Activated T-helper 2 cell treated with anti-CD3 and anti-CD28 coated beads, Interferon-gamma antibody, Interleukin-2, Interleukin-4, amounts not matched to agents 10 μg/mL and 5 μg/mL and 100 μg/mL, durations not matched to agents 14 hours and 24 hours and 36 hours (primary cell): ENCODE results near the gene ATP2B1. TPM values are rescaled to one million over a fixed set of nuclear protein-coding genes. Genes with fewer than 3 reads are reported as not detected.

ENCODE experiments used
- DNase-seq: peaks from one replicate; pipeline ENCODE4 v3.0.0; 2021; ENCODE audit warnings: low spot score
- H3K27ac Mint-ChIP-seq: one replicate; pipeline ENCODE4 v1.8.0; 2021; ENCODE audit warnings: mixed read lengths
- H3K27me3 Mint-ChIP-seq: one replicate; pipeline ENCODE4 v1.8.0; 2021; ENCODE audit warnings: low read depth, mixed read lengths
- H3K36me3 Mint-ChIP-seq: one replicate; pipeline ENCODE4 v1.8.0; 2021; ENCODE audit warnings: low read depth, mixed read lengths
- H3K4me1 Mint-ChIP-seq: one replicate; pipeline ENCODE4 v1.8.0; 2021; ENCODE audit warnings: low read depth, mixed read lengths
- H3K4me3 Mint-ChIP-seq: one replicate; pipeline ENCODE4 v1.8.0; 2021; ENCODE audit warnings: low read depth, mild to moderate bottlenecking, moderate library complexity, mixed read lengths
- H3K9me3 Mint-ChIP-seq: one replicate; pipeline ENCODE4 v1.8.0; 2021; ENCODE audit warnings: mixed read lengths
- intact Hi-C: fragments of 100-400 bp; cut with micrococcal nuclease; formaldehyde crosslinking; loops from one replicate; pipeline ENCODE4 v1.15.1; 2023
- total RNA-seq: library from RNA; stranded (reverse); gene quantifications from 2 replicates; pipeline ENCODE4 v1.2.3, GENCODE V29; 2022

Gene ATP2B1
- total RNA-seq, 1 donor from 2014 or later, result 21.0 TPM

DNA sequence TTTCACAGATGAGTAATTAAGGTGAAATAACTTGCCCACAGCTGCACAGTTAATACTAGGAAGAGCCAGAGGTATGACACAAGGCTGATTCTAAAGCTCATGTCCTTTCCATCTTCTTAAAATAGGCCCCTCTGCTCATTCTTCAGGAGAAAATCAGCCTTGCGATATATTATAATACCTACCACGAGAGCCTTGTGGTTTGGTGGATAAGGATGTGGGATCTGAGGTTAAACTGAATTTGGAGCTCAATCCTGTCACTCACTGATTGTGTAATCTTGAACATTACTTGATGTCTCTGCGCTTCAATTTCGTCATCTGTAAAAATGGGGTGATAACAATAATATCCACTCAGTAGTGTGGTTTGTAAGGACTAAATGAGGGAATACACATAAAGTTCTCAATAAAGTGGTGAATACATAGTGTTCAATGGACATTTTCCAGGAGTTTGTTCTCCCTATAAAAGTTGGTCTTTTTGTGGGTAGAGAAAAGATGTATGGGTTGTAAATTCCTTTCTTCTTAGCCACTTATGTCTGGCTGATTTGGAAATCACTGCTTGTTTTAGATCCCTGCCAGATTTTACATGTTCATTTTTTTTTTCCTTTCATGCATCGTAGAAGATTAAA lies 25.1 kb upstream of the ATP2B1 start:
- Mint-ChIP-seq H3K27ac (no peak overlapping the region), H3K4me3 (no peak overlapping the region), H3K27me3 (no peaks in the 10 kb centered on the region), H3K4me1 (peaks cover 7% of the 10 kb centered on the region), H3K9me3 (peaks cover 28% of the 10 kb centered on the region), H3K36me3 (peaks cover 16% of the 10 kb centered on the region)
- intact Hi-C loops, result no loop called here
- DNase-seq, result no peak

DNA sequence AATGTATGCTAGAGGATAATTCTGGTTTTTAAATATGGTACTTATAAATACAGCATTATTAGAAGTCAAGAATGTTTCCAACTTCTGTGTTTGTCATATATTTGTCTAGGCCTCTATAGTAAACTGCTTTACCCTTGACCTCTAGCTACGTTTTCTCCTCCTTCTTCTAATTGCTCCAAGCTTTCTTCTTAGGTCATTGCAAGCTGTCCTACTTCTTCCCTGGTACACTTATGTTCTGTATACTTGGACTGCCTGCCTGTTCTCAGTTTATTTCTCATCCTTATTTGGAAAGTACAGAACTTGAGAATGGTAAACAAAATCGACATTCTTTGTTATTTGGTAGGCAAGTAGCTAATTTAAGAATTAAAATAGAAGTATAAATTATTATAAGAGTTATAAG lies 23.9 kb upstream of the ATP2B1 start:
- peaks cover 16% of the 10 kb centered on the region for H3K36me3 Mint-ChIP-seq
- no peak overlapping the region for H3K4me3 Mint-ChIP-seq
- no peak overlapping the region for H3K27ac Mint-ChIP-seq
- intact Hi-C loops, result no loop called here
- DNase-seq, result no peak
- no peaks in the 10 kb centered on the region for H3K27me3 Mint-ChIP-seq
- peaks cover 7% of the 10 kb centered on the region for H3K4me1 Mint-ChIP-seq
- peaks cover 18% of the 10 kb centered on the region for H3K9me3 Mint-ChIP-seq

DNA sequence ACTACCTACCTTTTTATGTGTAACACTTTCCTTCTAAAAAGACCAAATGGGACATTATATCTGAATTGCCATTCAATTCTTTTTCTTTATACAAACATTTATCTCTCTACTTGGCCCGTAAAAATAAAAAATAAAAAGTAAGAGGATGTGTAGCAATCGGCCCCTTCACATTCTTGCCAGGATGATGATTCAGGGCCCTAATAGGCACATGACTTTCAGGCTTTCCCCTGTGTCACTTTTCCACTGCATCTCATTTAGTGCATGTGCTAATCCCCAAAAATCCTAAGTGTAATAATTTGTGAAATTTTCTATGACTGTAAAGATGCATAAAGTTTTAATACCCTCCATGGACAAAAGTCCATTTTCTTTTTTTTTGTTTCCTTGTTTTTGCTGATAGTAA lies 23.0 kb upstream of the ATP2B1 start:
- Mint-ChIP-seq H3K4me1 (peaks cover 9% of the 10 kb centered on the region), H3K27me3 (no peaks in the 10 kb centered on the region), H3K27ac (no peak overlapping the region), H3K36me3 (peaks cover 16% of the 10 kb centered on the region), H3K9me3 (peaks cover 17% of the 10 kb centered on the region), H3K4me3 (no peak overlapping the region)
- intact Hi-C loops, result no loop called here
- no peak for DNase-seq

DNA sequence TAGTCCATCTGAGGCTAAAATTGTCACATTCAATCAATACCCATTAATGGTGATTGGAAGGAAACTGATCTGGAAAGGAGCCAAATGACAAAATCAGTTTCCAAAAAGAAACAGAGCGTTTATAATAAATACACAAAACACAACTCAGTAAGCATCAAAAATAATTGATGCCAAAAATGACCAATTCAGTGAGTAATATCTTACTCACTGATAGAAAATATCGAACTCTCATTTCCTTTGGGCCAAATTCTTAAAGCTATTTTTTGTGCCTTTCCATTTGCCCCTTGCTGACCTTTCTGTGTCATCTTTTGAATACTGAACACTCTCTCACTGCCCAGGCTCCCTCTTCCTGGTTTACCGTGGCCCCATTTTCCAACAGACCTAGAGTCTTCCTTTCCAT lies 22.5 kb upstream of the ATP2B1 start:
- intact Hi-C loops, result no loop called here
- Mint-ChIP-seq H3K4me1 (peaks cover 9% of the 10 kb centered on the region), H3K4me3 (no peak overlapping the region), H3K9me3 (peaks cover 14% of the 10 kb centered on the region), H3K36me3 (peaks cover 15% of the 10 kb centered on the region), H3K27ac (no peak overlapping the region), H3K27me3 (no peaks in the 10 kb centered on the region)
- no peak for DNase-seq

DNA sequence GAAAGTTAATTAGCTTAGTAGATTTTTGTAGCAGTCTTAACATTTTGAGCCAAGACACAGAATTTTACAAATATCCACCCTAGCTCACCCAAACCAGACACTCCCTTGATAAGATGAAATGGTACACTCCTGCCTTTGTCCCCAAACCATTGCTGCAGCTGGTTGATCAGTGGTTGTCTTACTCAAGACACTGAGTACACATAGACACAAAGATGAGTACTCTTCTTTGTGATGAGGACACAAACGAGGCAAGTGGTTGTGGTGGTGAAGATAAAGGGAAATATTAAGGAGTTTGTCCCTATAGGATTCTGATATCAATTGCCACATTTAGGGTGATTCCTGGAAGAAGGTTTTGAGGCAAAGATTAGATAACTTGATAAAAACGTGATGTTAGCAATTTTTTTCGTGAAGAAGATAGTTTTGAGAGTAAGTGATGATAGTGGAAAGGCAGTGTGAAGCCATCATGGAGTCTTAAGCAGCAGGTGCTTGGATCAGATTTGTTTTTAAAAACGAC lies 21.4 kb upstream of the ATP2B1 start:
- no peak overlapping the region for H3K4me3 Mint-ChIP-seq
- H3K27me3 Mint-ChIP-seq, result no peaks in the 10 kb centered on the region
- DNase-seq, result no peak
- peaks cover 4% of the 10 kb centered on the region for H3K9me3 Mint-ChIP-seq
- intact Hi-C loops, result no loop called here
- H3K36me3 Mint-ChIP-seq, result peaks cover 8% of the 10 kb centered on the region
- H3K27ac Mint-ChIP-seq, result no peak overlapping the region
- H3K4me1 Mint-ChIP-seq, result peaks cover 9% of the 10 kb centered on the region

DNA sequence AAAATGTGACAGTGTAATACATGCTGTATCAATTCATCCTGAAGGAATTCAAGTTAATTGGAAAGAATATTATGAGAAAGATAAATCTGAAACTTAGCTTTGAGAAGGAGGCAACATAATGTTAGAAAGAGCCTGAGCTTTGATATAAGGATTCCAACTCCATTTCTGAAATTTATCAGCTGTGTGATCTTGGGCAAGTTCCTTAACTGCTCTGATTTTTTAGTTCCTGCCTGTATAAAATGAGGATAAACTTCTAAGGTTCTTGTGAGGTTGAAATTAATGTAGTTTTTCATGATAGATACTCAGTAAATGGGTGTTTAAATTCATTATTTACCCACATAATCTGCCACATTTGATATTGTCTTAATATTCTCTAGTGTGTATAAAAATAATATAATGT lies 14.6 kb upstream of the ATP2B1 start:
- H3K4me1 Mint-ChIP-seq, result peaks cover 3% of the 10 kb centered on the region
- H3K27me3 Mint-ChIP-seq, result peaks cover 4% of the 10 kb centered on the region
- intact Hi-C loops, result no loop called here
- H3K27ac Mint-ChIP-seq, result no peak overlapping the region
- H3K9me3 Mint-ChIP-seq, result no peaks in the 10 kb centered on the region
- no peak overlapping the region for H3K4me3 Mint-ChIP-seq
- no peaks in the 10 kb centered on the region for H3K36me3 Mint-ChIP-seq
- DNase-seq, result no peak

DNA sequence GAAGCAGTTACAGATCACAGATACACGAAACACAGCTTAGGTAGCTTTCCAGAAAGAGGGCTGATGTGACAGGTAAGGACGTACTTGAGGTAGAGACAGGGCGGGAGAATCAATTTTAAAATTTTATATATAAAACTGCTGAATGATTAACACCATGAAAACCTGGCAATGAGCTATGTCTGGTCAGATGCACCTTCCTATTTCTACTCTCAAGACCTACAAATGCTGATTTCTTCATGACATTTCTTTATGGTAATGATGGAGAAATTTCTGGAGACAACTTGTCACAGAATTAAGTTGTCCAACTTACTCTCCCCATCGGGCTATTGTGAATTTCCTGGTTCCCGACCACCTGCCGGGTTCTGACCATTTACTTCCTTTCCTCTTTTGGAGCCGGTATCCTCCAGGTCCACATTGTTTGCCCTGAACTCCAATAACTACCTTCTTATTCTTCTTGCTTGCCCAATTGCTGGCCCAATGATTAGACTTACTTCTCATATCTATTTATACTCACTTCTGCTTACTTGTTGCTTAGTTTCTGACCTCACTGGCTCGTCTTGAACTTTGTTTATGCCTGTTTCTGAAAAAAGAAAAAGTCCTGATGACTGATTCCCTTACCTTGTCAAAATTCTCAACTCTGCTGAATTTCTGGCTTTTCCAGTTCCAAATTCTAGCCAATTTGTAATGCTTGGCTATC lies 12.8 kb upstream of the ATP2B1 start:
- peaks cover 4% of the 10 kb centered on the region for H3K27me3 Mint-ChIP-seq
- H3K4me1 Mint-ChIP-seq, result no peaks in the 10 kb centered on the region
- H3K36me3 Mint-ChIP-seq, result peaks cover 5% of the 10 kb centered on the region
- DNase-seq, result no peak
- intact Hi-C loops, result no loop called here
- H3K9me3 Mint-ChIP-seq, result peaks cover 10% of the 10 kb centered on the region
- H3K27ac Mint-ChIP-seq, result no peak overlapping the region
- no peak overlapping the region for H3K4me3 Mint-ChIP-seq

DNA sequence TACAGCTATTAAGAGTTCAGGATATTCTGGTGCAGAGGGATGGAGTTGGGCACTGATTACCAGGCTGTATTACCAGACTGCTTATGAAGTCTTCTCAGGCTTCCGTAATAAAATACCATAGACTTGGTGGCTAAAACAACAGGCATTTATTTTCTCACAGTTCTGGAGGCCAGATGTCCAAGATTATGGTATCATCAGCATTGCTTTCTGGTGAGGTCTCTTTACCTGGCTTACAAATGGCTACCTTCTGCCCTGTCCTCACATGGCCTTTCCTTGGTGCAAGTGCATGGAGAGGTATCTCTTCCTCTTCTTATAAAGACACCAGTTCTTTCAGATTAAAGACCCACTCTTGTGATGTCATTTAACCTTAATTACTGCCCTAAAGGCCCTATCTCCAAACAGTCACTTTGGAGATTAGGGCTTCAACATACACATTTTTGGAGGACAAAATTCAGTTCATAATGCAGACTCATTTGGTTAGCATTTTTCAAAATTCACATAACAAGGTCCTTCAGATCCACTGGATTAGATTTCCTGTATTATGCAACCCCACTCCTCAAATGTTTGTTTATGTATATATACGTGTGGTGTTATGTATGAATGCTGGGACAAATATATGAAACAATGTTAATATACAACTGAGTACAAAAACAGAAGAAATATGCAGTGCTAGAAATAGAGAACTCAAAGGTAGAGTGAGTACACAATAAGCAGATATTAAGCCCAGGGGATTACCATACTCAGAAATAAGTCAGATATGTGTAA lies 9.3 kb upstream of the ATP2B1 start:
- H3K36me3 Mint-ChIP-seq, result peaks cover 5% of the 10 kb centered on the region
- no peak for DNase-seq
- H3K27ac Mint-ChIP-seq, result no peak overlapping the region
- intact Hi-C loops, result no loop called here
- peaks cover 14% of the 10 kb centered on the region for H3K27me3 Mint-ChIP-seq
- H3K4me1 Mint-ChIP-seq, result no peaks in the 10 kb centered on the region
- H3K4me3 Mint-ChIP-seq, result no peak overlapping the region
- H3K9me3 Mint-ChIP-seq, result peaks cover 22% of the 10 kb centered on the region

DNA sequence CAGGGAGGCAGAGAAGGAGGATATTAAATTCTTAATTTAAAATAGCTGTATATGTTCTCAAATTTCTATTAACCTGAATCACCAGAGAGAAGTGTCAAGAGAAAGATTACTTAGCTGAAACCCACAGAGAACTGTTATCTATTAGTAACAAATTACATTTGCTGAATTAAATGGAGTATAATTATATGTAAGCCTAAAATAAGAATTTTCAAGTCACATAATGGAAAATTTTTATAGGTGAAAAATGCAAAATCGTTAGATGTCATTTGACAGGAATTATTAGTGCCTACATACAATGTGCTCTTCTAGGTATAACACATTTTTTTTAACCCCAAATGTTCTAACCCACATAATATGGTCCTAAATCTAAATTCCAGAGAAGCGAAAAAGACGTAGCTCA lies 4.1 kb upstream of the ATP2B1 start:
- Mint-ChIP-seq H3K36me3 (peaks cover 5% of the 10 kb centered on the region), H3K27me3 (peaks cover 36% of the 10 kb centered on the region), H3K4me3 (no peak overlapping the region), H3K27ac (no peak overlapping the region), H3K4me1 (peaks cover 10% of the 10 kb centered on the region), H3K9me3 (peaks cover 22% of the 10 kb centered on the region)
- intact Hi-C loops, result no loop called here
- DNase-seq, result no peak

DNA sequence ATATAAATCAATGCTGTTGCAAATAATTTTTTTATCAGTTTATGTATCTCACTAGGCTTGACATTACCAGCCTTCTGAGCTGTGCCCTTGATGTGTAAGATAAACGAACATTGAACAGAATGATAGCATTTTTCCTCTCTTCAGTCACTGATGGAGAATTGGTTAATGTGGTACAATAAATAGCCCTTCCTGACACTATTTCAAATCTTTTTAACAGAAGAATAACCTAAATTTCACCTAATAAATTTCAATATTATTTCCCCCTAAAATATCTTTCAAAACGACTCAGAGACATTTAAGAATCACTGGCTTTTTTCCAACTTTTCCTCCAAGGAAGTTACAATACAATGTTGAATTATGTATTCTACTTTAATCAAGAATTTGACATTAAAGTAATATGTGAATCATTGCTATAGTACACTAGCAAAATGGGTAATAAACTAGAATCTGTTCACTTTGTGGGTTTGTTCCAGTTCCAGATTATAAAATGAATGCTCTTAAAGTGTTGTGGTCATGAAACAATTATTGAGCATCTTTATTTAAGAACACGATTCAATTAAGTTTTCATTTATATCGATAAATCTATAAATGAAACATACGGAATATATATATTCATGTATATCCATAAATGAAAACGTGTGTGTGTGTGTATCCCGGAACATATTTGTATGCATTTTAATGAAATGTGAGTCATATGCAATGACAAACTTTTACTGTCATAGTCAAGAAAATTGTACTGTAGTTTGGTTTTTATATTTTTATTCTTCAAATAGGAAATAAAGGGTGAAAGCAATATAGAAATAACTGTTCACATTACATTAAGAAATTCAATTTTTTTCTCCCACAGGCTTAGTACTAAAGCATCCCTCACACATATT lies 2.5 kb upstream of the ATP2B1 start:
- Mint-ChIP-seq H3K4me3 (peak overlapping the region; percentile 82), H3K27ac (no peak overlapping the region), H3K36me3 (peaks cover 3% of the 10 kb centered on the region), H3K27me3 (peaks cover 42% of the 10 kb centered on the region), H3K4me1 (peaks cover 25% of the 10 kb centered on the region), H3K9me3 (peaks cover 10% of the 10 kb centered on the region)
- no peak for DNase-seq
- intact Hi-C loops, result no loop called here

DNA sequence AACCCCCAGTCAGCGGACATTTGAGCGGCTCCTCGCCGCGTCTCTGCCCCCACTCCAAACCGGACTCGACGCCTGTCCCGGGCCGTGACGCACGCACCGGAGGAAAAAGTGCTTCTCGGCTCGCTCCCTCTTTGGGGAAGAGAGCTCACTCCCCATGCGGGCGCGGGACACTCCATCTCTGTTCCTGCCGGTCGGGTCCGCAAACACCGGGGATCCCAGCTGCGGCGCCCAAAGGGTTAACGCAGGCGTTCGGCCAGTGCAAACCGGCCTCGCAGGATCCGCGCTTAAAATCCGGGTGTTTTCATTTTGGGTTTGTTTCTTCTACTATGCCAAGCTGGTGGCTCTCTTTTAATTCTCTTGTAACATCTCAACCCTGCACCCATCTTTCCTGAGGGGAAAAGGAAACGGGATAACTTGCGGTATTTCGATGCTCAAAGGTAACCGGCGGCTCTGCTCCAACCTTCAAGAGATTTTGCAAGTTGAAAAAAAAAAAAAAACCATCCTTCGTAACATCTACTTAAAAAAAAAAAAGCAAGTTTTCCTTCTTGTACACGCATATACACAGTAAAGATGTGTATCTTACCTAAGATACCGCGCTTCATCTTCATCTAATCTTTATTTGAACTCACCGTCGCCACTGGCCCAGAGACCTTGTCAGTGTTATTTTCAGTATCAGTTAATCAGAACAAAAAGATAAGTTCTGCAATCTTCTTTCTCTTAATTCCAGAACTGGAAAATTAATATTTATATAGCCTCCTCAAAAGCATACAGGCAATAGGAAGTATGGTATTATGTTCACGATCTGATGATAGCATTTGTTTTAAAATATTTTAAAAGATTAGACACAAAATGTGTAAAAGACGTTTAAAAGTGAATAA lies 1.6 kb upstream of the ATP2B1 start:
- Mint-ChIP-seq H3K36me3 (peaks cover 3% of the 10 kb centered on the region), H3K27ac (peak overlapping the region; percentile 83), H3K4me1 (peaks cover 34% of the 10 kb centered on the region), H3K9me3 (peaks cover 5% of the 10 kb centered on the region), H3K27me3 (peaks cover 49% of the 10 kb centered on the region), H3K4me3 (peak overlapping the region; percentile 82)
- intact Hi-C loops, result loop anchor here (1.0 to 10.0 kb wide), 14 partner anchors 46 to 1568 kb away; partner anchors contain the start of genes CEP290 and TMTC3
- no peak for DNase-seq
